ENCODE measurements around the gene ZNF574.
A peak's percentile ranks its signal among the peaks of the same experiment; 100 is the strongest.

The ZNF574 gene

DNA sequence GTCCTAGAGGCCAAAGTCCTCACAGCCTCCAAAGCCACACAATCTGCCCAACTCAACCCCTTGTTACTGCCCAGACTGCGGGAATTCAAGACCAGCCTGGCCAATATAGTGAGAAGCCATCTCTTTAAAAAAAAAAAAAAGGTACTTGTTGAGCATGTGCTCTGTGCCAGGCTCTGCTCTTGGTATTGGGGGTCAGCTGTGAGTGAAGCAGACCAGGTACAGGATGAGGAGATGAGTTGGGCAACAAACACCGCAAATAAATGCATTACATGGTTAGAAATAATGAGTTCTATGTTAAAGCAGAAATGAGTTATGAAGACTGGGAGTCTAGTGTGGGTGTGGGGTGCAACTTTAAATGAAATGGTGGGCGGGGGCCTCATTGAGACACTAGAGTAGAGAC lies 15.8 kb upstream of the ZNF574 start:
- DNase-seq = no peak

DNA sequence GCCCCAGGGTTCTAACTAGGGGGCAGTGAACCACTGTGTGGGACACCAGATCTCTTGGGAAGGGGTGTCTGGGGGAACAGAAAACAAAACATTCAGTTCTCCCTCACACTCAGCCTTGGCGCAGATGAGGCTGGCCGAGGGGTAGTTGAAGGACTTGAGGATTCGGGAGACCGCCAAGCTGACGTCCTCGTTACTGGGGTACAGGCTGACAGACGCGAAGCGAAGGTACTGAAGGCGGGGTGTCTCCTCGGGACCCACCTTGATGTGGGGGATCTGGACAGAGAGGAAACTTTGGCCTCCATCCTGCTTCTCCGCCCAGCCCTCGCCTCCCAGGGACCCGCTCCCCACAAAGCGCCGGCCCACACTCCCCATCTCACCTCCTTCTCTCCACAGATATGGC lies 13.6 kb upstream of the ZNF574 start:
- DNase-seq = no peak

DNA sequence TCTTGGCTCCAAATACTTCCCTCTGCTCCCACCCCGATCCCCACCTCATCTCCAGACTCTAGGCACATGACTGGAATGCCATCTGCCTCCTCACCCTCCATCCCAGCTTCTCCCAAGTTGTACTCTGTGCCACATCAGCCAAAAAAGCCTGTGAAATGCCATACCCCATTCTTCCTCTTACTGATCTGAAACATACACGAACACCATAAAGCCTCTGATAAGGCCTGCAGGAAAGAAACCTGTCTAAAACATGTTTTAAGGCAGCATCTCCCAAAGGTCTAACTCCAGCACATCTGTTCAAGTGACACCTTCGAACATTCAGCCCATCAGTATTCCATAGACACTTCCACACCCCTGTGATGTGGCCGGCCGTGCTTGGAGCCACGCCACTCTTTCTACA lies 11.5 kb upstream of the ZNF574 start:
- DNase-seq = no peak

DNA sequence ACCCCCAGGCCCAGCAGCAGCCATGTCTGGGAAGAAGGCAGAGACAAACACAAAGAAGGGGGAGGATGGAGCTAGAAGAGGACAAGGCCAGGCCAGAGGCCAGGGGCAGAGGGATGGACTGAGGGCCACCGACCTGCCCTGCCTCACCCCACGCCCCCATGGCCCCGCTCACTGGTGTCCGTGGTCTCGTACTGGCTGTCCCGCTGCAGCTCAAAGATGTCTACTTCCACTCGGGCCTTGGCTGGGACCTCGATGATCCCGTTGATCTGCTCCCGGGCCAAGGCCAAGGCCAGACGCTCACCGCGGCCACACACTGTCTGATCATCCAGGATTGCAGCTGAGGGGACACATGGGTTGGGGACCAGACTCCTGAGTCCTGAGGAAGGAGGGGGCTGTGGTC lies 10.9 kb upstream of the ZNF574 start:
- no peak for DNase-seq

DNA sequence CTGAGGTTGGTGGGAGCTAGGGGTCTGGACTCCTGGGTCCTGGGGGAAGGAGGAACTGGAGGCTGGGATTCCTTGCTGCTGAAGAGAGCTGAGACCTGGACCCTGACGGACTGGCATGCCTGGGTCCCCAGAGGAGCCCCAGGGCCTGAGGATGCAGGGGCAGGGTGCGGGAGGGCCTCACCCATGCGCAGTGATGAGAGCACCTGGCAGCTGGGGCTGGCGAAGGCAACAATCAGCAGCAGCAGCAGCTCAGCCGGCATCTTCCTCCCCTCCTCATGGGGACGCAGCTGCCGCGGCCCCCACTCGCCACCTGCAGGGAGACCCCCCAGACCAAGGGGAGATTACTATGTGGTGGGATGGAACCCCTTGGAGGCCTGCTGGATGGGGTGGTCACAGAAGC lies 10.5 kb upstream of the ZNF574 start:
- no peak for DNase-seq

DNA sequence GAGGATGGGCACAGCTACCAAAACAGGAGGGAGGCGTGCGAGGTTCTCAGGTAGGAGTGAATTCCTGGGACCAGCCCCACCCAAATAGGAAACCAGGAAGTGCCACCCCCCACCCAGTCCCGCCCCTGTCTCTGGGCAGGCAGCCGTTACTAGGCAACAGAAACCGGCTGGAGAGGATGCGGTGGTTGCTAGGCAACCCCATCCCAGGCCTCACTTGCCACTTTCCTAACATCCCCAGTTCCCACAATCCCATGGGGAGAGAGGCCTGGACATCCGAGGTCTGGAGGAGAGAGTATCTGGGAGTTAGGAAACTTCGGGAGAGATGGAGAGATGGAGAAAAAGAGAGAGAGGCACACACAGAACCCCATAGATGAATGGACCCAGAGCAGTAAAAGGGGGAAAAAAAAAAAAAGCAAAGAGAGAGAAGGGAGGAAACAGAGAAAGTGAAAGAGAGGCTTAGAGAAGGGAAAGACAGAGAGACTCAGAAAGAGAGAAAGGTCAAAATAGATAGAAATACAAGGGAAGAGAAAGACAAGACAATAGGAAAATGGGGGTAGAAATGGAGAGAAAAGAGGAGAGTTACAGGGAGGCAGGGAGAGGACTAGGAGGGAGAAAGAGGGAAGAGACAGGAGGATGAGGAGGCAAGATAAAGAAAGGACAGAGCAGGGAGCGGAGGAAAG lies 9.8 kb upstream of the ZNF574 start:
- no peak for DNase-seq

DNA sequence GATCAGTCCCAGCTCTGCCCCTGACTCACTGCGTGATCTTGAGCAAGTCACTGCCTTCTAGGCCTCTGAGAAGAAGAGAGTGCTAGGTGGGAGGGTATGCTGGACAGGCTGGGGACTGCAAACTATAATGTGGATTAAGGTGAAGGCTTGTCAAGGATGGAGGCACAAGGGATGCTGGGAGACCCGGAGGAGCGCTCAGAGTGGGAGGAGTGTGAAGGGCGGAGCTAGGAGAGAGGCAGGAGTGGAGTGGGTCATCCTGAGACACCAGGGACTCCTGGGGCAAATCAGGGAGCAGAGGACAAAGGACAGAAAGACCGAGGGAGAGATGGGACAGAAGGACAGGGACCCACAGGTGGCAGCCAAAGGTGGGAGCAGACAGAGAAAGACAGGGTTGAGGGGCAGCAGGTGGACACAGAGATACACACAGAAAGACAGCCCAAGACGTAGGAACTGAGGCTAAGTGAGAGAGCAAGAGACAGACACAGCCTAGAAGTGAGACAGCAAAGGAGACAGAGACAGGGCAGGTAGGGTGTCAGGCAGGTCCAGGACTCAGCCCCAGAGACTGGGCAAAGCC lies 8.6 kb upstream of the ZNF574 start:
- peak; percentile 47 for DNase-seq

DNA sequence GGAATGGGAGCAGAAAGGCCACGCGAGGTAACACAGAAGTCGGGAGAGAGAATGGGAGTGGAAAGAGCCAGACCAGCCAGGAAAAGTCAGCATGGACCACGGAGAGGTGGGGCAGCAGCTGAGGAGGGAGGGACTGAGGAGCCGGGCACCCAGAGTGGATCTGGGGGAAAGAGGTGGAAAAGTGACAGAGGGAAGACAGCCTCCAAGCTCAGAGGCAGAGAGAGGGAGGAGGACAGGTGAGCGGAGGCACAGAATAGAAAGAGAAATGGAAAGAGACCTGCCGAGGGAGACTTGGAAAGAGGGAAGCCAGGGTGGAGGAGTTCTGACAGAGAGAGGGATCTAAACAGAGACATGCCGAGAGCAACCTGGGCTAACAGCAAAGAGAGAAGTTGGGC lies 7.6 kb upstream of the ZNF574 start:
- DNase-seq = peak; percentile 48

DNA sequence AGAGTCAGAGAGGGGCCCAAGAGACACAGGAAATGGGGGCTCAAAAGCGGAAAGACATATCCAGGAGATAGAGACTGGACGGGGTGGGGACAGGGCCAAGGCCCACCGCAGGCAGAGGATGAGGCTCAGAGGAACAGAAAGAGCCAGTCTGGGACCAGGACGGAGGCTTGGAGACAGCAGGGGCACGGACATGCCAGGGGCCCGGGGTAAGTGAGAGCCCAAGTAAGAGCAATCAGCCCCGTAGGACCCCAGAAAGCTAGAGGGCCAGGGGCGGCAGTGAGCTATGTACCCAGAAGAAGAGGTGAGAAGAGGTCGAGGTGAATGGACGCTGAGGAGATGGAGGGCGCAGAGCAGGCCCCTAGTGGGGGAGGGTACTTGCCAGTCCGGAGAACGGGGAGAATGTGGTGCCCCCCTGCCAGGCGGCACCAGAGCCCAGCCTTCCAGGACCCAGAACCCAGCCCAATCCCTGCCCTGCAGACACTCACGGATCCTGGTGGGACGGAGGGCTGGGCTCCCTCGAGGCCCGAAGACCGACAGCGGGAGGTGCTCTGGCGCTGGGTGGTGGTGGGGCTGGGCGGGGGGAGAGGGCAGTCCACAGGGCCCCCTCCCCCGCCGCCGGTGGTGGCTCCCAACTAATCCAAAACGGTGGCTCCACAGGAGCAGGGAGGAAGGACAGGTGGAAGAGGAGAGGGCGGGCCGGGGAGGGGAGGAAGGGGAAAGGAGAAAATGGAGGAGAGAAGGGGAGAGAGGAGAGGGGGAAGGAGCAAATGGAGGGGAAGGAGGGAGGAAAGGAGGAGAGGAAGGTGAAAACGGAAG lies 7.0 kb upstream of the ZNF574 start:
- peak; percentile 52 for DNase-seq

DNA sequence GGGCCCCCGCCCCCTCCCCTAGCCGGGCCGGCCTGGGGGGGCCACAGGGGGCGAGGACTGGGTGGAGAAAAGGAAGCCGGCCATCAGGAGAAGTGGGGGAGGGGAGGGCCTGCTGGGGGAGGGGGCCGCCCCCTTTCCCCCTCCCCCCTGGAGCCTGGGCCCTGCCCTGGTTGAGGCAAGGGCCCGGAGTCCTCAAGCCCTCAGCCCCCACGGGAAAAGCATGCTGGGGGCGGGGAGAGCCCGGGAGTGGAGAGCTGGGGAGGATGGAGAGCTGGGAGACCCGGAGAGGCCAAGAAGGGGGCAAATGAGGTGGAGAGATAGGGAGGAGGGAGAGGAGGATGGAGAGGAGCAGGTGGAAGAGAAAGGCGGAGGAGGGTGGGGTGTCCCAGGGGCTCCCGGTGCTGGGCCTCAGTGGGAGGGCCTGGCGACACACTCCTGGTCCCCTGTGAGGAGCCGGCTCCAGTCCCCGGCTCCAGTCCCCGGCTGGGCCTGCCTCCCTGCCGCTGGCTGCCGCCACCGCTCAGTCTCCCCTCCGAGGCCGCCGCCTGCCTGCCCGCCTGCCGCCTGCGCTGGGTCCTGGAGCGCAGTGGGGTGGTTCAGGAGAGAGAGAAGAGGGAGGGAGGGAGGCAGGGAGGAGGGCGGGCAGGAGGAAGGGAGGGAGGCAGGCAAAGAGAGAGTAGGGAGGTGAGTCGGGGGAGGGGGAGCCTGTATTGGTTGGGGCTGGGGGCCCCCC lies 6.2 kb upstream of the ZNF574 start, which contains the start of gene GRIK5:
TSS of gene GRIK5 (minus strand) at position 588 of the 733 bp plus-strand sequence. CDS start 4,436 bp downstream, outside the sequence.
- DNase-seq = peak; percentile 66

DNA sequence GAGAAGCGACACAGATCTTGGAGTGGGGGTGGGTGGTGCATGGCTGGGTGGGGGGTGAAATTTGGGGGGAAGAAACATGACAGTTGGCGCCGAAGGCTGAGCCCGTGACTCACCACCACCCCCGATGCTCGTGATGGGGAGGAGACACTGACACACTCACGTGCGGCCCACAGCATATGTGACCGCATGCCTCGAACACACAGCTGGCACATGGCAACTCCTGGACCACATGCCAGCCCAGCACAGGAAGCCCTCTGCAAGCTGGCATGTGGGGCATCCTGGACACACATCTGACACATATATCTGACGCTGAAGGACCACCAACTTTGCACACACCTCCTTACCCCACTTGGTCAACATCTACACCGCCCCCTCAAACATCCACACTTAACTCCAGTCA lies 4.7 kb upstream of the ZNF574 start:
- DNase-seq = no peak

DNA sequence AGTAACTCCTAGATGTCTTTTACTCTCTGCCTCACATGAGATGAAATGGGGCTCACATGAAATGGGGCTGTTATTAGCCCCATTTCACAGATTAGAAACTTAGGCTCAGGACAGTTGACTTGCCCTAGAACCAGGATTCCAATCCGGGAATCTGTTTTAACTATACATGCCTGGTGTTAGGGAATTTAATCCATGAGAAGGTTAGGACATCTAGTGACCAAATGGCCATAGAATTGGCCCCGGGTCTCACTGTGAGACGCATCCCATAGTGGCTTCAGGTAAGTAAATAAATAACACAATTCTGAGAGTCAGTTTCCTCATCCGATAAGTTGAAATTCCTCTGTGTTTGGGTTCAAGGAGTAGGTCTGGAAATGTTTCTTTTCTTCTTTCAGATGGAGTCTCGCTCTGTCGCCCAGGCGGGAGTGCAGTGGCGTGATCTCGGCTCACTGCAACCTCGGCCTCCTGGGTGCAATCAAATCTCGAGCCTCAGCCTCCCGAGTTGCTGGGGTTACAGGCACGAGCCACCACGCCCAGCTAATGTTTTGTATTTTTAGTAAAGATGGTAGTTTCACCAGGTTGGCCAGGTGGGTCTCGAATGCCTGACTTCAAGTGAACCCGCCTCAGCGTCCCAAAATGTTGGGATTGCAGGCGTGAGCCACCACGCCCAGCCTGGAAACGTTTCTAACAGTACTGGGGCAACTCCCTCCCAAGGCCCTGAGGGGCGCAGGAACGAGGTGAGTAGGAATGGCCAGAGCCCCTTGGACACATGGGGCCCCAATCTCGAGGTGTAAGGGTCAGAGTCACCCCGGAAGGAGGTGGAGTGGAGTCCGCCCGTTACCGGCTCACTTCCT lies 1.2 kb upstream of the ZNF574 start:
- no peak for DNase-seq

DNA sequence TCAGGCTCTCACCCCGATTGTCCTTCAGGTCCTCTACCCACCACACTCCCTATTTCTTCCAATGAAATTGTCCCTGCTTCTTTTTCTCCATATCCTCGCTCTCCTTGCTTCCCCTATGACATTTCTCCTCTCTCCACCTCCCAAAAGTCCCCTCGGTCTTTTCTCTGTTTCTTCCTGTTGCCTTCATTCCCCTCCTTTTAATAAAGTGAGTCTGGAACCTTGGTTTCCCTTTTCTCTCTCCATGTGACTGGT lies 676 bp upstream of the ZNF574 start:
- DNase-seq = no peak

DNA sequence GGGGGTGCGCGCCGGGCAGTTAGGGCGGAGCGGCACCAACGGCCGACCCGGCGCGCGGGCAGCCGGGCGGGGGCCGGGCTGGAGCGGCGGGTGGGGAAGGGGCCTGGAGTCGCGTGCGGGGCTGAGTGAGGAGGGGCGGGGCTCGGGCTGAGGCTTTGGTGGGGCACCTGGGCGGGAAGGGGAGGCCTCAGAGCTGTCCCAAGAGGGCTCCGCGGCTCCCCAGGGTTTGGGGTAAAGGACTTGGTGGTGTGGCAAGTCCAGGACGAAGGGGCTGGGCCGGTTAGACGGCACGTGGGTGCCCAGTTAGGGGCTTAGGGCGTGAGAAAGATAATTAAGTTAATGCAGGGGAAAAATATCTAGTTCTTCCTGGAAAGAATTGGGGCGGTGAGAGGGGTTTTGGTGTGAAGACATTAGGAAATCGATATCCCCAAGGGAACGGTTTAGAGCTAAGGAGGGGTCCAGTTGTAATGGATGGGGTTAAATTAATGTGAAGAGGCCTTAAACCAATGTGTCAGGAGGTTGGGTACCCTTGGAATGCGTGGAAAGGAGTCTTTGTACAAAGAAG lies 496 bp downstream of the ZNF574 start:
- DNase-seq = no peak

DNA sequence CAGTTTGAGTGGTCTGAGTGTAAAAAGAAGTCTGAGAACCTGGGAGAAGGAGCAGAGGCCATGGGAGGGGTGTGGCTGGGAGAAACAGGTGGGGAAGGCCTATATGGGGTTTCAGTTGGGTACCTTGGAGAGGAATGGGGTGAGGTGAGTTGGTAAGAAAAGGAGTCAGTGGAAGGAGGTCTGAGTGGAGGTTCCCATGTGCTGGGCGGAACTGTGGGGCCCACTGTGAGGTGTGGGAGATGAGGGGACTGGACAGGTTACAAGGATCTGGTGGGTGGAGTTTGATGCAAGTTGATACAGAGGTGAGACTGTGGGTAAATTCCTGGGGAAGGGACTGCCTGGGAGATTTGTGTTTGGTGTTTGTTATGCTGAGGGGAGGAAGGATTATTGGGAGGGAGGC lies 2.1 kb downstream of the ZNF574 start:
- no peak for DNase-seq

DNA sequence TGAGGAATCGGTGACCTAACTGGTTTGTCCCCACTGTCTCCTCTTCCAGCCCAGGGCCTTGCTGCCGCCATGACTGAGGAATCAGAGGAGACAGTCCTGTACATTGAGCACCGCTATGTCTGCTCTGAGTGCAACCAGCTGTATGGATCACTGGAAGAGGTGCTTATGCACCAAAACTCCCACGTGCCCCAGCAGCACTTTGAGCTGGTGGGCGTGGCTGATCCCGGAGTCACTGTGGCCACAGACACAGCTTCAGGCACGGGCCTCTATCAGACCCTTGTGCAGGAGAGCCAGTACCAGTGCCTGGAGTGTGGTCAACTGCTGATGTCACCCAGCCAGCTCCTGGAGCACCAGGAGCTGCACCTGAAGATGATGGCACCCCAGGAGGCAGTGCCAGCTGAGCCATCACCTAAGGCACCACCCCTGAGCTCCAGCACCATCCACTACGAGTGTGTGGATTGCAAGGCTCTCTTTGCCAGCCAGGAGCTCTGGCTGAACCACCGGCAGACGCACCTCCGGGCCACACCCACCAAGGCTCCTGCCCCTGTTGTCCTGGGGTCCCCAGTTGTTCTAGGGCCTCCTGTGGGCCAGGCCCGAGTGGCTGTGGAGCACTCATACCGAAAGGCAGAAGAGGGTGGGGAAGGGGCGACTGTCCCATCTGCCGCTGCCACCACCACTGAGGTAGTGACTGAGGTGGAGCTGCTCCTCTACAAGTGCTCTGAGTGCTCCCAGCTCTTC lies 2.7 kb downstream of the ZNF574 start:
- no peak for DNase-seq

DNA sequence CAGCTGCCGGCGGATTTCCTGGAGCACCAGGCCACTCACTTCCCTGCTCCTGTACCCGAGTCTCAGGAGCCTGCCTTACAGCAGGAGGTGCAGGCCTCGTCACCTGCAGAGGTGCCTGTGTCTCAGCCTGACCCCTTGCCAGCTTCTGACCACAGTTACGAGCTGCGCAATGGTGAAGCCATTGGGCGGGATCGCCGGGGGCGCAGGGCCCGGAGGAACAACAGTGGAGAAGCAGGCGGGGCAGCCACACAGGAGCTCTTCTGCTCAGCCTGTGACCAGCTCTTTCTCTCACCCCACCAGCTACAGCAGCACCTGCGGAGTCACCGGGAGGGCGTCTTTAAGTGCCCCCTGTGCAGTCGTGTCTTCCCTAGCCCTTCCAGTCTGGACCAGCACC lies 3.3 kb downstream of the ZNF574 start:
- DNase-seq = no peak

DNA sequence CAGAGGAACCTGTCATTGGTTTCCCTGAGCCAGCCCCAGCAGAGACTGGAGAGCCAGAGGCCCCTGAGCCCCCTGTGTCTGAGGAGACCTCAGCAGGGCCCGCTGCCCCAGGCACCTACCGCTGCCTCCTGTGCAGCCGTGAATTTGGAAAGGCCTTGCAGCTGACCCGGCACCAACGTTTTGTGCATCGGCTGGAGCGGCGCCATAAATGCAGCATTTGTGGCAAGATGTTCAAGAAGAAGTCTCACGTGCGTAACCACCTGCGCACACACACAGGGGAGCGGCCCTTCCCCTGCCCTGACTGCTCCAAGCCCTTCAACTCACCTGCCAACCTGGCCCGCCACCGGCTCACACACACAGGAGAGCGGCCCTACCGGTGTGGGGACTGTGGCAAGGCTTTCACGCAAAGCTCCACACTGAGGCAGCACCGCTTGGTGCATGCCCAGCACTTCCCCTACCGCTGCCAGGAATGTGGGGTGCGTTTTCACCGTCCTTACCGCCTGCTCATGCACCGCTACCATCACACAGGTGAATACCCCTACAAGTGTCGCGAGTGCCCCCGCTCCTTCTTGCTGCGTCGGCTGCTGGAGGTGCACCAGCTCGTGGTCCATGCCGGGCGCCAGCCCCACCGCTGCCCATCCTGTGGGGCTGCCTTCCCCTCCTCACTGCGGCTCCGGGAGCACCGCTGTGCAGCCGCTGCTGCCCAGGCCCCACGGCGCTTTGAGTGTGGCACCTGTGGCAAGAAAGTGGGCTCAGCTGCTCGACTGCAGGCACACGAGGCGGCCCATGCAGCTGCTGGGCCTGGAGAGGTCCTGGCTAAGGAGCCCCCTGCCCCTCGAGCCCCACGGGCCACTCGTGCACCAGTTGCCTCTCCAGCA lies 4.2 kb downstream of the ZNF574 start:
- DNase-seq = no peak

DNA sequence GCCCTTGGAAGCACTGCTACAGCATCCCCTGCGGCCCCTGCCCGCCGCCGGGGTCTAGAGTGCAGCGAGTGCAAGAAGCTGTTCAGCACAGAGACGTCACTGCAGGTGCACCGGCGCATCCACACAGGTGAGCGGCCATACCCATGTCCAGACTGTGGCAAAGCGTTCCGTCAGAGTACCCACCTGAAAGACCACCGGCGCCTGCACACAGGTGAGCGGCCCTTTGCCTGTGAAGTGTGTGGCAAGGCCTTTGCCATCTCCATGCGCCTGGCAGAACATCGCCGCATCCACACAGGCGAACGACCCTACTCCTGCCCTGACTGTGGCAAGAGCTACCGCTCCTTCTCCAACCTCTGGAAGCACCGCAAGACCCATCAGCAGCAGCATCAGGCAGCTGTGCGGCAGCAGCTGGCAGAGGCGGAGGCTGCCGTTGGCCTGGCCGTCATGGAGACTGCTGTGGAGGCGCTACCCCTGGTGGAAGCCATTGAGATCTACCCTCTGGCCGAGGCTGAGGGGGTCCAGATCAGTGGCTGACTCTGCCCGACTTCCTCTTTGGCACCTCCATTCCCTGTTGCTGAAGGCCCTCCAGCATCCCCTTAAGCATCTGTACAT lies 4.9 kb downstream of the ZNF574 start:
- DNase-seq = no peak

DNA sequence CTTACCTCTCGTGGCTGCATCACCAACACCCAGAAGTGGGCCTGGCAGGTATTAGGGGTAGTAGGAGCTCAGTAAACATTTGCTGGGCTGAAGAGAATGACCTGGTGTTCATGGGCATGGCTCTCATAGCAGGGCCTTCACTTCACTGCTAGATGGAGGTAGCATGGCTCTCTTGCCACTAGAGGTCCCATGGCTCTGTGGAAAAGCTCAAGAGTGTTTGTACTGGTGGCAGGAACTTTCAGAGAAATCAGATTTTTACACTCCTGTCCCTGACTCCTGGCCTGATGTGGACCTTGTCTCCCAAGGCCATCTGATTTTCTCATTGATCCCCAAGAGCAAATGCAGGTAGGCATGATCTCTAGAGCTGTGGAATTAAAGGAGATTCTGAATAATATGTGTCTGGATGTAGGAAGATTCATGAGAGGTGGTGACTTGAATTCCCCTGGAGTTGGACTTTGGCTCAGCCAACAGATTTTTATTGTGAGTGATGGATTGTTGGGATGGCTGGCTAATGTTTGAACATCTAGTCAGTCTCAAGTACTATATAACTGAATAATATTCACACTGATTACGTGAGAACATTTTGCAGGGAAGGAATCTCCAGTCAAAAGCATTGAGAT lies 5.7 kb downstream of the ZNF574 start:
- no peak for DNase-seq

Measured in islet precursor cell (in vitro differentiated cells).